WERI-Rb-1 (cell line): ENCODE measurements around the gene DIAPH3.

Experiments used
- DNase-seq: peaks from one replicate; pipeline ENCODE4 v3.0.0-alpha.2; 2020
- H3K27ac ChIP-seq: fragments of 250-450 bp; sonication (Bioruptor Pico); 2 replicates; pipeline ENCODE4 v1.5.1; 2020; ENCODE audit warnings: mild to moderate bottlenecking, moderate library complexity
- H3K27me3 ChIP-seq: fragments of 250-450 bp; sonication (Bioruptor Pico); 2 replicates; pipeline ENCODE4 v1.5.1; 2021; ENCODE audit warnings: mild to moderate bottlenecking, low read depth, moderate library complexity; ENCODE audit not compliant: insufficient read depth, severe bottlenecking
- H3K36me3 ChIP-seq: fragments of 250-450 bp; sonication (Bioruptor Pico); 2 replicates; pipeline ENCODE4 v1.5.1; 2020; ENCODE audit warnings: mild to moderate bottlenecking, moderate library complexity
- H3K4me3 ChIP-seq: 2 replicates; pipeline ENCODE4 v1.5.1; 2011; ENCODE audit warnings: low read depth, mild to moderate bottlenecking, control low read depth, low read length
- H3K9me3 ChIP-seq: fragments of 250-450 bp; sonication (Bioruptor Pico); 2 replicates; pipeline ENCODE4 v1.5.1; 2021; ENCODE audit warnings: mild to moderate bottlenecking, moderate library complexity; ENCODE audit not compliant: severe bottlenecking
- CTCF ChIP-seq: IDR thresholded peaks from 2 replicates; pipeline ENCODE4 v1.5.1; 2011; ENCODE audit warnings: low read depth, mild to moderate bottlenecking, control low read depth, inconsistent platforms, low read length

DIAPH3 gene

GRCh38 chr13:59747529-59747928, 416.2 kb downstream of the DIAPH3 start:
- H3K27me3 ChIP-seq, result no peaks in the 10 kb centered on the region
- H3K27ac ChIP-seq, result no peak overlapping the region
- H3K4me3 ChIP-seq, result no peak overlapping the region
- H3K36me3 ChIP-seq, result no peaks in the 10 kb centered on the region
- DNase-seq, result no peak
- no peaks in the 10 kb centered on the region for H3K9me3 ChIP-seq
- TF ChIP-seq CTCF, result no peak

GRCh38 chr13:59746291-59746962, 417.3 kb downstream of the DIAPH3 start:
- Histone ChIP-seq H3K9me3 (no peaks in the 10 kb centered on the region), H3K27ac (no peak overlapping the region), H3K36me3 (no peaks in the 10 kb centered on the region), H3K4me3 (no peak overlapping the region), H3K27me3 (no peaks in the 10 kb centered on the region)
- no peak for DNase-seq
- no peak for TF ChIP-seq CTCF

GRCh38 chr13:59745392-59745788, 418.3 kb downstream of the DIAPH3 start:
- no peaks in the 10 kb centered on the region for H3K27me3 ChIP-seq
- H3K4me3 ChIP-seq, result no peak overlapping the region
- H3K36me3 ChIP-seq, result no peaks in the 10 kb centered on the region
- TF ChIP-seq CTCF, result no peak
- H3K9me3 ChIP-seq, result no peaks in the 10 kb centered on the region
- DNase-seq, result no peak
- H3K27ac ChIP-seq, result no peak overlapping the region

GRCh38 chr13:59744747-59745391, 418.9 kb downstream of the DIAPH3 start:
- Histone ChIP-seq H3K9me3 (no peaks in the 10 kb centered on the region), H3K36me3 (no peaks in the 10 kb centered on the region), H3K4me3 (no peak overlapping the region), H3K27ac (no peak overlapping the region), H3K27me3 (no peaks in the 10 kb centered on the region)
- no peak for DNase-seq
- no peak for TF ChIP-seq CTCF

- DNase-seq, result no peak
- TF ChIP-seq CTCF, result no peak
Measured at GRCh38 chr13:59743195-59743594, 420.5 kb downstream of the DIAPH3 start.

More at GRCh38 chr13:59743195-59743594, 420.5 kb downstream of the DIAPH3 start:
- Histone ChIP-seq H3K4me3 (no peak overlapping the region), H3K9me3 (no peaks in the 10 kb centered on the region), H3K36me3 (no peaks in the 10 kb centered on the region), H3K27ac (no peak overlapping the region), H3K27me3 (no peaks in the 10 kb centered on the region)
